ENCODE results near the gene TMPRSS2. TPM values are rescaled to one million over a fixed set of nuclear protein-coding genes. Genes with fewer than 3 reads are reported as not detected.

The TMPRSS2 gene
- total RNA-seq, 4 donors from 2014 or later, result 0.26 to 1.5 TPM; not detected in 2

GRCh38 chr21:41483973-41484372 lies 24.0 kb downstream of the TMPRSS2 start:
- Histone ChIP-seq H3K27me3 (no peaks in the 10 kb centered on the region), H3K4me3 (no peak overlapping the region), H3K27ac (no peak overlapping the region), H3K9me3 (no peaks in the 10 kb centered on the region), H3K36me3 (no peaks in the 10 kb centered on the region), H3K4me1 (no peaks in the 10 kb centered on the region)
- intact Hi-C loops (cut with DNase I; ENCODE audit: low total_unique reads), result no loop called here
- no peak for TF ChIP-seq POLR2A (IDR thresholded peaks at IDR 0.05)
- TF ChIP-seq, protein P1, sequence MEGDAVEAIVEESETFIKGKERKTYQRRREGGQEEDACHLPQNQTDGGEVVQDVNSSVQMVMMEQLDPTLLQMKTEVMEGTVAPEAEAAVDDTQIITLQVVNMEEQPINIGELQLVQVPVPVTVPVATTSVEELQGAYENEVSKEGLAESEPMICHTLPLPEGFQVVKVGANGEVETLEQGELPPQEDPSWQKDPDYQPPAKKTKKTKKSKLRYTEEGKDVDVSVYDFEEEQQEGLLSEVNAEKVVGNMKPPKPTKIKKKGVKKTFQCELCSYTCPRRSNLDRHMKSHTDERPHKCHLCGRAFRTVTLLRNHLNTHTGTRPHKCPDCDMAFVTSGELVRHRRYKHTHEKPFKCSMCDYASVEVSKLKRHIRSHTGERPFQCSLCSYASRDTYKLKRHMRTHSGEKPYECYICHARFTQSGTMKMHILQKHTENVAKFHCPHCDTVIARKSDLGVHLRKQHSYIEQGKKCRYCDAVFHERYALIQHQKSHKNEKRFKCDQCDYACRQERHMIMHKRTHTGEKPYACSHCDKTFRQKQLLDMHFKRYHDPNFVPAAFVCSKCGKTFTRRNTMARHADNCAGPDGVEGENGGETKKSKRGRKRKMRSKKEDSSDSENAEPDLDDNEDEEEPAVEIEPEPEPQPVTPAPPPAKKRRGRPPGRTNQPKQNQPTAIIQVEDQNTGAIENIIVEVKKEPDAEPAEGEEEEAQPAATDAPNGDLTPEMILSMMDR (IDR thresholded peaks at IDR 0.05), result no peak
- DNase-seq, result no peak

- Histone ChIP-seq H3K9me3 (no peaks in the 10 kb centered on the region), H3K27me3 (no peaks in the 10 kb centered on the region), H3K27ac (no peak overlapping the region), H3K36me3 (no peaks in the 10 kb centered on the region), H3K4me3 (no peak overlapping the region), H3K4me1 (no peaks in the 10 kb centered on the region)
- no peak for TF ChIP-seq POLR2A (IDR thresholded peaks at IDR 0.05)
- TF ChIP-seq, protein P1 (IDR thresholded peaks at IDR 0.05), result no peak
- DNase-seq, result no peak
- intact Hi-C loops (cut with DNase I; ENCODE audit: low total_unique reads), result no loop called here
These were observed 24.5 kb downstream of the TMPRSS2 start for GRCh38 chr21:41483415-41483814.

GRCh38 chr21:41482980-41483379 lies 25.0 kb downstream of the TMPRSS2 start:
- TF ChIP-seq, protein P1 (IDR thresholded peaks at IDR 0.05), result no peak
- TF ChIP-seq POLR2A (IDR thresholded peaks at IDR 0.05), result no peak
- no peaks in the 10 kb centered on the region for H3K9me3 ChIP-seq
- H3K4me3 ChIP-seq, result no peak overlapping the region
- H3K36me3 ChIP-seq, result no peaks in the 10 kb centered on the region
- no peaks in the 10 kb centered on the region for H3K4me1 ChIP-seq
- intact Hi-C loops (cut with DNase I; ENCODE audit: low total_unique reads), result no loop called here
- no peaks in the 10 kb centered on the region for H3K27me3 ChIP-seq
- DNase-seq, result no peak
- H3K27ac ChIP-seq, result no peak overlapping the region

DNA sequence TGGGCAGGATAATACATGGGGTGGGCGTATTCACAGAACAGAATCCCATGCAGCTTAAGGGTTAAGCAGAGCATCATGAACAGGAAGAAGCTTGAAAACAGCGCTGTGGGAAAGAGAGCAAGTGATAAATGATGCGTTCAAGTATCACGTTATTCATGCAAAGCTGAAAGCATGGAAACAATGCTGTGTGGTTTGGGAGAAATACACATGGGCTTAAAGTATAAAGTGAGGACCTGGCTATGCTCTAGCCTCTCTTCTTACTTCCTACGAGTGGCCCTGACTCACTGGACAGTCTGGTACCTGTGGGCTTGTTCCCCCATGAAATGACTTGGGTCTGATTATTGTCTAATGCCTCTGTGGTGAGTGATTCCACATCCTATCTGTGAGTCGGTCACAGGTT lies 25.7 kb downstream of the TMPRSS2 start:
- no peak for DNase-seq
- Histone ChIP-seq H3K4me3 (no peak overlapping the region), H3K9me3 (no peaks in the 10 kb centered on the region), H3K27me3 (no peaks in the 10 kb centered on the region), H3K36me3 (no peaks in the 10 kb centered on the region), H3K27ac (no peak overlapping the region), H3K4me1 (no peaks in the 10 kb centered on the region)
- intact Hi-C loops (cut with DNase I; ENCODE audit: low total_unique reads), result no loop called here
- TF ChIP-seq POLR2A (IDR thresholded peaks at IDR 0.05), result no peak
- TF ChIP-seq, protein P1 (IDR thresholded peaks at IDR 0.05), result no peak

GRCh38 chr21:41481191-41481590 lies 26.8 kb downstream of the TMPRSS2 start:
- no peak overlapping the region for H3K4me3 ChIP-seq
- no peak for DNase-seq
- H3K9me3 ChIP-seq, result no peaks in the 10 kb centered on the region
- no peaks in the 10 kb centered on the region for H3K4me1 ChIP-seq
- no peak for TF ChIP-seq POLR2A (IDR thresholded peaks at IDR 0.05)
- TF ChIP-seq, protein P1 (IDR thresholded peaks at IDR 0.05), result no peak
- H3K27me3 ChIP-seq, result no peaks in the 10 kb centered on the region
- H3K27ac ChIP-seq, result no peak overlapping the region
- H3K36me3 ChIP-seq, result no peaks in the 10 kb centered on the region
- intact Hi-C loops (cut with DNase I; ENCODE audit: low total_unique reads), result no loop called here
